Stimulated activated CD4-positive, alpha-beta T cell treated with anti-CD3 and anti-CD28 coated beads, Interleukin-4, amount 100 ng/mL, for 24 hours (primary cell): ENCODE measurements around the gene NRCAM.
A peak's percentile ranks its signal among the peaks of the same experiment; 100 is the strongest.

Experiments used
- DNase-seq: peaks from one replicate; pipeline ENCODE4 v3.0.0-alpha.2; 2020

The NRCAM gene

DNA sequence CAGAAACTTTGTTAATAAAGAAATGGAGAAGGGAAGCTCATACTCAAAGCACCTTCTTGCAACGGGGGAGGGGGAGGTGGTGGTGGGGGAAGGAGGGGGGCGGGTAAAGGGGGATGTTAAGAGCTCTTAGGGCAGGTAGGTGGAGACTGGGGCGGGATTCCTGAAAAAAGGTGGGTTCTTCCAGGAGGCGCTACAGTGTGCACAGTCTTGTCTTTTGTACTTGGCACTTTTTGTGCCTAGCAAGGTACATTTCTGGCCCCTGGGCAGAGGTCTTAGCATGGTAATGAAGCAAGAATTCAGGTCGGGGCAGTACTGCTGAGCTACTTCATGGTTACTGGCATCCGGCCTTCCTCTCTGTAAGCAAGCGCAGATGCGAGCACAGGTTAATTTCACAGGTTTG, 310.8 kb downstream of the NRCAM start:
- DNase-seq: no peak

GRCh38 chr7:108144931-108145330, 311.3 kb downstream of the NRCAM start:
- DNase-seq: no peak

GRCh38 chr7:108143658-108144420, 312.4 kb downstream of the NRCAM start:
- DNase-seq: no peak

DNA sequence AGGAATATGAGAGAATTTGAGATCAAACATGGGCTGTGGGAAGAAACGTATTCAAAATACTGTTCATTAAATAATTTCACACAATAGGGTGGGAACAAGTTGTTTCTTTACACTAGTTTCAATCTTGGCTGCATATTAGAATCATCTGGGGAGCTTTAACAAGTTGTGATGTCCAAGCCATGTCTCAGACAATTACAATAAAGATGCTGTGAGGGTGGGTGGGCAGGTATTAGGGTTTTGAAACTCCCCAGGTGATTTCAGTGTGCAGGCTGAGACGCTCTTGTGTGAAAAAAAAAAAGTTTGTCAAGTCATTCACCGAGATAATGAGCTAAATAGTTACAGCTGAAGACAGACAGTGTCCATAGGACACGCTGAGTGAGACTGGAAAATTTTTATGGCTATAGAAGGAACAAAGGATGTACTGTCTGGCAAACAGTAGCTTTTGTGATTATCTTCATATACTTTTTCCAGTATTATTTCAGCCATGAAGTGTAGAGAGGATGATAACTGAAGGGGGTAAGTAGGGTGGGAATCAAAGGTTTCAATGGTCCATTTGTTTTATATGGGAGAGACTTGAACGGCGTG, 313.5 kb downstream of the NRCAM start:
- DNase-seq: no peak

DNA sequence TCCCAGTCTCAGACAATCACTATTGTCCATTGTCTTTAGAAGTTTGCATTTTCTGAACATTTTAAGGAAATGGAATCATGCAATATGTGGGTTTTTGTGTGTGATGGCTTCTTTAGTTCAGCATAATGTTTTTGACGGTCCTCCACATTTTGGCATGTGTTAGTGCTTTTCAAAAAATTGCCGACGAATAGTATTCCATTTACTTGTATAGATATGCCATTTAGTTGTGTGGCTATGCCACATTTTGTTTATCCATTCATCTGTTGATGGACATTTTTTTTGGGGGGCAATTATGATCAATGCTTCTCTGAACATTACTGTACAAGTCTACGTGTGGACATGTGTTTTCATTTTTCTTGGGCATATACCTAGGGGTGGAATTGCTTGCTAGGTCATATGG, 314.1 kb downstream of the NRCAM start:
- DNase-seq: no peak

DNA sequence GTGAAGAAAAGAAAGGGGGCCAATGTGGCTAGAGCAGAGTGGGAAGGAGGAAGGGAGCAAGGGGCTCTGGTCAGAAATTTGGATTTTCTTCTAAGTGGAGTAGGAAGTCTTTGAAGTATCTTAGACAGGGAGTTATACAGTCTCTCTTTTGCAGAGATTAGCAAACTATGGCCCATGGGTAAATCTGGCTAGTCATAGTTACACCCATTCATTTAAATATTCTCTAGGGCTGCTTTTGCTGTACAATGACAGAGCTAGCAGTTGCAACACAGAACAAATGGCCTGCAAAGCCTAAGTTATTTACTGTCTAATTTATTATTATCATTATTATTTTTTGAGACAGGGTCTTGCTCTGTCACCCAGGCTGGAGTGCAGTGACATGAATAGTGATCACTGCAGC, 315.6 kb downstream of the NRCAM start:
- no peak for DNase-seq

DNA sequence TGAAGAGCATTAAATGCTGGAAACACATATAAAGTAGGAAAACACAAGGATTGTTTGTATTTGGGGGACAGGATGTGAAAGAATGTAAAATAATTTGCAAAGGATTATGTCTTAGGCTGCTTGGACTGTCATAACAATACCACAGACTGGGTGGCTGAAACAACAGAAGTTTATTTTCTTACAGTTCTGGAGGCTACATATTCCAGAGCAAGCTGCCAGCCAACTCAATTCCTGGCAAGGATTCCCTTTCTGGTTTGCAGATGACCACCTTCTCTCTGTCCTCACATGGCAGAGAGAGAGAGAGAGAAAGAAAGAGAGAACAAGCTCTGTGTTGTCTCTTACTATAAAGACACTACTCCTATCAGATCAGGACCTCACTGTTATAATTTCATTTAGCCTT, 317.3 kb downstream of the NRCAM start:
- DNase-seq: no peak

GRCh38 chr7:108137993-108138392, 318.2 kb downstream of the NRCAM start:
- no peak for DNase-seq

DNA sequence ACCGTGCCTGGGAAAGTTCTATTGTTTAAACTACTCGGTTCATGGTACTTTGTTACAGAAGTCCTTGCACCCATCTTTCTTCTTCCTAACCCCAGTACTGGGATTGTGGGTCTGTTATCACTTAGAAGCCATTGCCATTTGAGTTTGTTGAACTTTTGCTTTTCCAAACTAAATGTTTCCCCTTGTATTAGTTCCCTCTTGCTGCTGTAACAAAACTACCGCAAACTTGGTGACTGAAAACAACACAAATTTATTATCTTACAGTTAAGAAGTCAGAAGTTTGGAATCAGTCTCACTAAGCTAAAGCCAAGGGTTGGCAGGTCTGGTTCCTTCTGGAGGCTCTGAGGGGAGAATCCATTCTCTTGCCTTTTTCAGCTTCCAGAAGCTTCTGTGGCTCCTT, 319.2 kb downstream of the NRCAM start:
- DNase-seq: no peak

GRCh38 chr7:108136191-108136688, 320.0 kb downstream of the NRCAM start:
- no peak for DNase-seq

DNA sequence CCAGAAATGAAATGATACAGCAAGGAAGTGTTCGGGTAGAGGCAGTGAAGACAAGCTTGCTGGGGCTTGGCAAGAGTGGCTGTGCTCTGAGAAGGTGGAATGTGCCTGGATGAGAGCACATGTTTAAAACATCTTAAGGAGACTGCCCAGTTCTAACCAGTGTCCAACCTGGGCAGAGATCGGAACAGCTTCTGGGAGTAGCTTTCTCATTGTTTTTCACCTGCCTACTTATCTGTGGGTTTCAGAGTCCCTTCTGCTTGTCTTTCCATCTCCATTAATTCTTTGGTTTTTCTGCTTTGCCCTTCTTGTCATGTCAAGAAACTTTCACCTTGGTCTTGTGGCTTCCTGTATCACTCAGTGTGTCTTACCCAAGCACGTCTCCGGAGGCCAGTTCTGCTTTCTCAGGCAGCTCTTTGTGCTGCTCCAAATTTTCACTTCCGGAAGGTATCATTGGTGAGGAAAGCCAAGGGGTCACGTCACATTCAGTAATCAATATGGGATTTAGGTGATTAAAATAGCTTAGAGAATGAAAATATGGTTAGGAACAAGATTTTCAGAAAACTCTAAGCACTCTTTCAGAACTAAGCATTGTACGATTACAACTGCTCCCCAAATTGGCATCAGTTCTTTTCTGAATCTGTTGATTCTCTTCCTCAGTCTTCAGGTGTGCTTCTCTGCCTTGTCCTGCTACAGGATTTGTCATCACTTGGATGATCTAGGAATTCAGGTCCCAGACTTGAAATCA, 320.6 kb downstream of the NRCAM start:
- peak; percentile 15 for DNase-seq

- no peak for DNase-seq
Observed at GRCh38 chr7:108134486-108134885, 321.8 kb downstream of the NRCAM start.

DNA sequence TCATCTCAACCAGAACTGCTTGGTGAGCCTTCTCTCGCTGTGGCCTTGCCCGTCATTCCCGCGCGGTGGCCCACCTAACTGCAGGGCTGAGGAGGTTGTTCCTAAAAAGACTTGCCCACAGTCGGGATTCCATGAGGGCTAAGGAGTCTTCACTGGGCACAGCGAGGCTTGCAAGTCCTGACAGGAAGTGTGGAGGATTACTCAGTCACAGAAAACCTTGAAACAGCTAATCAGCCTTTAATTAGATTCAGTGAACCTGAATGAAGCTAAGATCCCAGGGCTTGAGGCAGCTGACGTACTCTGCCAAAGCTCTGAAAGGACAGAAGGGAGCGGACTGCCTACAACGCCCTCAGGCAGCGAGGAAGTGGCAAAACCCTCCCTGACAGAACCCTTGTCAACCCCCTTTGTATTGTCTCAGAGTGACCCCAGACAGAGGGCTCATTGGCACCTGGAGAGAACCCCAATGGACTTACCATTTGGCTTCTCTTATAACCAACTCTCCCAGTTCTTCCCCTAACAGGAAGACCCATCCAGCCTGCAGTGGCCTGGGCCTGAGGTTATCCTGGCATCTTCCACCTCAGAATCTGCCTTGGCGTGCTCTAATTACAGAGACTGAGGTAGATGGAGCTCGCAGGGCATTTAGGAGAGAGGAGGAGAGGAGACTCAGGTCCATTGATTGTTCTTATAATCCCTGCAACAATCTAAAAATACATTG, 323.5 kb downstream of the NRCAM start:
- DNase-seq: no peak

DNA sequence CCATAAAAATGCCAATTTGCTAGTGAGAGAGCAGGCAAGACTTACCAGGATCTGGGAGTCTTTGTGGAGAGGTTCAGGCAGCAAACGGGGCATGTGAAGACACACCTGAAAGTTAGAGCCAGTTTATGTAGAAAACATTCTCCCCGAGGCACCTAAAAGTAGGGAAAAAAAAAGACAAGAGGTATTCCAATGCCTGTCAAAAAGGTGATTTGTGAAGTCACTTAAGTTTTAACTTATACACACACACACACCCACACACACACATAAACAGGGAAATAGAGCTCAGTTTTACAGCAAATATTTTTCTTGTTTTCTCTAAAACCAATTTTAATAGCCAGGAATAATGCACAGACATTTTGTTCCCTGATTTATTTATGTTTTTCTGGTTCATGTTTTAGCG, 326.0 kb downstream of the NRCAM start, which contains the start of gene LAMB4:
TSS of gene LAMB4 (minus strand) at position 101 of the 400 bp plus-strand sequence. CDS start 7,197 bp downstream, outside the sequence.
- no peak for DNase-seq

DNA sequence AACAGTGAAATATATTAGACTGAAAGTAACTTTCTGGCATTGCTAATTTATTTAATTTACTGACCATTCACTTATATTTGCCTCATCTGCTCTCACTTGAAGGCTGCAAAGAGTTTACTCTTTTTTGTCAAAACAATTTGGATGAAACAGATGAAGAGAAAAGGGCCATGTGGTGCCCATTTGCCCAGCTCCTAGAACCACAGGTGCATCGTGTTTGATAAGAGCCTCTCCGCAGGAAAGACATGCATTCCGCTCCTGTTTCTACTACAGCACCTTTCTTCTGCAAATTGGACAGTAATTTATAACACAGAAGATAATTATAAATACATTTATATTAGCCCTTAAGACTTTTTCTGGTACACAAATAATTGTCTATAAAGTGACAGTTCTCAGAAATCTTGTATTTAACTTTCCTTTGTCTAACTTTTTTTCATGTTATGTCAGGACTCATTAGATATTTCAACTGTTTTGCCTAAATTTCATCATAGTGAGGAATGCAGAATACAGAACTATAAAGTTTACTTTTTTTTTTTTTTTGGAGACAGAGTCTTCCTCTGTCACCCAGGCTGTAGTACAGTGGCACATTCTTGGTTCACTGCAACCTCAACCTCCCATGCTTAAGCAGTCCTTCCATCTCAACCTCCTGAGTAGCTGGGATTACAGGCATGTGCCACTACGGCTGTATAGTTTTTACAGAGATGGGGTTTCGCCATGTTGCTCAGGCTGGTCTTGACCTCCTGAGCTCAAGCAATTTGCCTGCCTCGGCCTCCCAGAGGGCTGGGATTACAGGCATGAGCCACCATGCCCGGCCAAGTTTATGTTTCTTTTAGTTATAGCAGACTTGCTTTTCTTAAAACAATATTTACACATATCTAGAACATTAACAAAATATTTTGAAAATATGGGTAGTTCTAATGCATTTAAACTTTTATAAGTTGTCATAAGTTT, 326.9 kb downstream of the NRCAM start:
- DNase-seq: no peak

- no peak for DNase-seq
Observed at GRCh38 chr7:108128514-108128913, 327.7 kb downstream of the NRCAM start.

DNA sequence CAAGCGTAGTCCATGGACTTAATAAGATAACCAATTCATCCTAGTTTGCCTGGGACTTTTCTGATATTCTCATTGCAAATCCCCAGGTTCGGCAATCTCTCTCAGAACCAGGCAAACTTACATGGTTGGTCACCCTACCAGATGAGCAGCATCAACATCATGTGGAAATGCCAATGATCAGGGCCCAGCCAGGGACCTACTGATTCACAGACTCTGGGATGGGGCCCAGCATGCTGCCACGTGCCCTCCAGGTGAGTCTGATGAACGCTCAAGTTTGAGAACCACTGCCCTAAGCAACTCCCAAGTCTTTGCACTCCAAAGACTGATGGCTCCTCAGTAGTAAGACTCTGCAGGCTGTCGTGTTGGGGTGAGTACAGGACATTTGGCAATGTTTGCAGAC, 328.8 kb downstream of the NRCAM start:
- no peak for DNase-seq

- no peak for DNase-seq
Observed at GRCh38 chr7:108124820-108125219, 331.4 kb downstream of the NRCAM start.

DNA sequence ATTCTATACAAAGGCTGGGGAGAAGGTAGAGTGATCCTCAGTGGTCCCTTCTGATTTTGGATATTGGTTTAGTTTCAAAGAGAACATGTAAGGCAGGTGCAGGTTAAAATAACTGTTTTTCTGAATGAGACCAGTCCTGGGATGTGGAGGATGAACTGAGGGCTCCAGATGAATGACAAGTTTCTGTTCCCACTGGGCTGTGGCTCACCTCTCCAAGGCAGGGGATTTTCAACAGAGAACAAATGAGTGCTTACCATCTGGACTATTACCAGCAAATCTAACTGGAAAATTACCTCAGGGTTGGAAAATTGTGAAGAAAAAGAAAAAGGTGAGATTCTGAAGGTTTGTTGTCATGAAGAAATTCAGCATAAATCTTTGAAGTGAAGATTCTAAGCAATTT, 334.1 kb downstream of the NRCAM start:
- DNase-seq: no peak

- no peak for DNase-seq
Observed at GRCh38 chr7:108120933-108121332, 335.3 kb downstream of the NRCAM start.

- DNase-seq: no peak
Observed at GRCh38 chr7:108120196-108120595, 336.0 kb downstream of the NRCAM start.

DNA sequence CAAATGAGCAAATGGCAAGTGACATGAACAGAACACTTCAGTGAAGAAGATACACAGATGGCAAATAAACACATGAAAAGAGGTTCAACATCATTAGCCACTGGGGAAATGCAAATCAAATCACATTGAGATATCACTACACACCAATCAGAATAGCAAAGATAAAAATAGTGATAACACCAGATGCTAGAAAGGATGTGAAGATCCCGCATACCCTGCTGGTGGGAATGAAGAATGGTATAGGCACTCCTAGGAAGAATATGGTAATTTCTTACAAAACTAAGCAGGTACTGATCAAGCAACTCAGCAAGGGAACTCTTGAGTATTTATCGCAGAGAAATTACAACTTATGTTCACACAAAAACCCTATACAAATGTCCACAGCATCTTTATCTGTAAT, 337.3 kb downstream of the NRCAM start:
- DNase-seq: no peak
